Transverse colon (tissue), 4 donors: ENCODE results near the gene DMD. TPM values are rescaled to one million over a fixed set of nuclear protein-coding genes. Genes with fewer than 3 reads are reported as not detected.

Experiments
- DNase-seq: peaks from one replicate; pipeline ENCODE4 v3.0.0-alpha.2; 2019
- H3K27ac ChIP-seq, 4 donors: fragments of 200-600 bp; sonication (generic); 2 replicates each; pipeline ENCODE4 v1.5.1; 2016 to 2018; ENCODE audit warnings: inconsistent platforms in 4 of 4
- H3K27me3 ChIP-seq: fragments of 200-600 bp; sonication (generic); 2 replicates; pipeline ENCODE4 v1.5.1; 2017; ENCODE audit warnings: inconsistent platforms
- H3K36me3 ChIP-seq, 4 donors: fragments of 200-600 bp; sonication (generic); 2 replicates each; pipeline ENCODE4 v1.5.1; 2017 to 2019; ENCODE audit warnings: inconsistent platforms in 4 of 4
- H3K4me1 ChIP-seq, 4 donors: fragments of 200-600 bp; sonication (generic); 2 replicates each; pipeline ENCODE4 v1.5.1; 2017 to 2020; ENCODE audit warnings: inconsistent platforms in 4 of 4
- H3K4me3 ChIP-seq, 4 donors: fragments of 200-600 bp; sonication (generic); 1 replicate in 1 of 4; 2 replicates in 3 of 4; pipeline versions ENCODE4 v1.5.1 to v1.6.1; 2017 to 2019; ENCODE audit warnings: inconsistent platforms in 4 of 4
- H3K9me3 ChIP-seq, 2 donors: fragments of 200-600 bp; sonication (generic); 2 replicates each; pipeline ENCODE4 v1.5.1; 2017 to 2019; ENCODE audit warnings: inconsistent platforms in 2 of 2
- EP300 ChIP-seq: sonication (generic); formaldehyde crosslinking; IDR thresholded peaks from one replicate; pipeline ENCODE4 v1.6.1; 2017; ENCODE audit warnings: antibody characterized with exemption, low read depth
- POLR2A ChIP-seq: fragments of 450-650 bp; IDR thresholded peaks from one replicate; pipeline ENCODE4 v1.6.1; 2016; ENCODE audit warnings: antibody characterized with exemption, mild to moderate bottlenecking, moderate library complexity
- POLR2AphosphoS5 ChIP-seq, 3 donors: sonication (generic); formaldehyde crosslinking; IDR thresholded peaks; one replicate each; pipeline ENCODE4 v1.6.1; 2016; ENCODE audit warnings: antibody characterized with exemption in 3 of 3
- WGBS, 2 donors: methylation state at CpG; one replicate each; pipeline ENCODE4 v1.1.5; 2018; ENCODE audit warnings: low coverage in 1 of 2; 5-methylcytosine and 5-hydroxymethylcytosine counted together
- in situ Hi-C, 4 donors: fragments of 200-750 bp; cut with MboI; loops; one replicate each; pipeline versions ENCODE4 v1.15.0 to v1.15.1; 2017; ENCODE audit warnings: low sequenced_read_pairs in 3 of 4, low pct_ligation_motif_present in 1 of 4, low pct_unique_long_range_greater_than_20kb in 1 of 4
- intact Hi-C: fragments of 100-400 bp; cut with DNase I; formaldehyde crosslinking; loops from one replicate; pipeline ENCODE4 v1.15.1; 2023; ENCODE audit warnings: low total_unique reads
- total RNA-seq, 4 donors: library from RNA; depleted of rRNA; stranded (reverse); fragments of >200 nt; gene quantifications; one replicate each; pipeline ENCODE4 v1.1.0, GENCODE V29; 2016
- TF ChIP-seq, protein P1 (sequence below), 5 experiments: fragments of 200-600 bp in 3 of 5; fragments of 450-650 bp in 2 of 5; sonication (generic) in 3 of 5; IDR thresholded peaks; 1 replicate in 2 of 5; 2 replicates in 3 of 5; pipeline ENCODE4 v1.5.1; 2016 to 2017; ENCODE audit warnings: antibody characterized with exemption in 5 of 5, inconsistent platforms in 3 of 5, mild to moderate bottlenecking in 2 of 5, moderate library complexity in 1 of 5

DMD gene
- total RNA-seq, 4 donors from 2014 or later = 20.9 to 44.6 (median 32.5) TPM

- H3K9me3 ChIP-seq = no peaks in the 10 kb centered on the region
- H3K27ac ChIP-seq = peak overlapping the region; percentile 60 to 79 (median 66)
- 11 to 39% methylated on average over 3 to 74 of the region's 74 CpGs for WGBS, 2 donors
- intact Hi-C loops (no loop called here), in situ Hi-C loops (no loop called here)
- peak overlapping the region; percentile 18 to 77 (median 54) for H3K4me3 ChIP-seq
- TF ChIP-seq POLR2AphosphoS5 (IDR thresholded peaks at IDR 0.05) (peak in 1 of 3 donors; percentile 7), POLR2A (no peak)
- H3K27me3 ChIP-seq = no peaks in the 10 kb centered on the region
- H3K36me3 ChIP-seq = no peaks in the 10 kb centered on the region
- peaks cover 0 to 5% (median 0%) of the 10 kb centered on the region in 4 donors for H3K4me1 ChIP-seq
- DNase-seq = peak; percentile 59
These were observed 1944.9 kb downstream of the DMD start for GRCh38 chrX:31266203-31267076.

DNA sequence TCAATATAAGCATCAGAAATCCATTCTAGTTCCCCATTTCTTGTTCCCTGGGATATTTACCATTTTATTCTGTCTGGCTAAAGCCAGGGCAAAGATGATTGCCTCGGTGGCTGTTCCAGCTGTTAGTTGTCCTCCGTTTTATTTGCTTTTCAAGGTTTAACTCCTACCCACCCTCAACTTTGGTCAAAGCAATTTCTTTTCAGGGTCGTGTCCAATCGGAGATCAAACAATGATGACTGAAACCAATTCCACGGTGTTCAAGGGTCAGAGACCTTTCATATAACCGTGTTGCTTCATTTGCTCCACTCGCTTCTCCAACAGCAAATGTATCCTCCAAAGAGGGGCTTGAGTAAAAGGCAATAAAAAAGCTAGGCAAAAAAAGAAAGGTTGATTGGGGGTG lies 1946.0 kb downstream of the DMD start:
- intact Hi-C loops = no loop called here
- H3K9me3 ChIP-seq = no peaks in the 10 kb centered on the region
- peak overlapping the region in 1 of 4 donors; percentile 77 for H3K4me3 ChIP-seq
- H3K27ac ChIP-seq = no peak overlapping the region
- no peaks in the 10 kb centered on the region for H3K27me3 ChIP-seq
- TF ChIP-seq POLR2A (no peak), EP300 (no peak), POLR2AphosphoS5 (IDR thresholded peaks at IDR 0.05) (no peak)
- TF ChIP-seq, protein P1, sequence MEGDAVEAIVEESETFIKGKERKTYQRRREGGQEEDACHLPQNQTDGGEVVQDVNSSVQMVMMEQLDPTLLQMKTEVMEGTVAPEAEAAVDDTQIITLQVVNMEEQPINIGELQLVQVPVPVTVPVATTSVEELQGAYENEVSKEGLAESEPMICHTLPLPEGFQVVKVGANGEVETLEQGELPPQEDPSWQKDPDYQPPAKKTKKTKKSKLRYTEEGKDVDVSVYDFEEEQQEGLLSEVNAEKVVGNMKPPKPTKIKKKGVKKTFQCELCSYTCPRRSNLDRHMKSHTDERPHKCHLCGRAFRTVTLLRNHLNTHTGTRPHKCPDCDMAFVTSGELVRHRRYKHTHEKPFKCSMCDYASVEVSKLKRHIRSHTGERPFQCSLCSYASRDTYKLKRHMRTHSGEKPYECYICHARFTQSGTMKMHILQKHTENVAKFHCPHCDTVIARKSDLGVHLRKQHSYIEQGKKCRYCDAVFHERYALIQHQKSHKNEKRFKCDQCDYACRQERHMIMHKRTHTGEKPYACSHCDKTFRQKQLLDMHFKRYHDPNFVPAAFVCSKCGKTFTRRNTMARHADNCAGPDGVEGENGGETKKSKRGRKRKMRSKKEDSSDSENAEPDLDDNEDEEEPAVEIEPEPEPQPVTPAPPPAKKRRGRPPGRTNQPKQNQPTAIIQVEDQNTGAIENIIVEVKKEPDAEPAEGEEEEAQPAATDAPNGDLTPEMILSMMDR (IDR thresholded peaks at IDR 0.05) = no peak
- no peaks in the 10 kb centered on the region for H3K36me3 ChIP-seq
- no peak for DNase-seq
- 32 to 43% methylated on average over 5 to 7 of the region's 7 CpGs for WGBS, 2 donors
- peaks cover 0 to 5% (median 0%) of the 10 kb centered on the region in 4 donors for H3K4me1 ChIP-seq
- in situ Hi-C loops = no loop called here

DNA sequence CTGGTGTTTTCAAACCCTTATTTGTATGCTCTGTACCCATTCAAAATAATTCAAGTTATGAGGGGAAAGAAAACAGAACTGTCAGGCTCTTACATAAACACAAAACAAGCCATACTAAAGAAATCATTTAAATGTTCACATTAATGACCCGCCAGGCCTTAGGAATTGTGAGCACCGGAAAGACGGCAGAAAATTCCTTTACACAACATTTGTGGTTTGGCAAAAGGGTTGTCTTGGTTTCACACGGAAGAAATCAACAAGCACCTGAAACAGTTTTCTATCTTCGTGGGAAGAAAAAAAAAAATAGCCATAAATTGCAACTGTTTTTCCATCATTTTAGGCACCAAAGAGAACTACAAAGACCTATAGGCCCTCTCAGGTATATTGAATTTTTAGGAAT lies 1951.0 kb downstream of the DMD start:
- H3K36me3 ChIP-seq = no peaks in the 10 kb centered on the region
- intact Hi-C loops (no loop called here), in situ Hi-C loops (no loop called here)
- no peak overlapping the region for H3K4me3 ChIP-seq
- H3K27ac ChIP-seq = no peak overlapping the region
- DNase-seq = no peak
- no peaks in the 10 kb centered on the region for H3K27me3 ChIP-seq
- H3K9me3 ChIP-seq = no peaks in the 10 kb centered on the region
- TF ChIP-seq EP300 = no peak
- TF ChIP-seq, protein P1 (IDR thresholded peaks at IDR 0.05) = no peak
- TF ChIP-seq POLR2AphosphoS5 (IDR thresholded peaks at IDR 0.05) = no peak
- TF ChIP-seq POLR2A = no peak
- H3K4me1 ChIP-seq = peaks cover 0 to 3% (median 0%) of the 10 kb centered on the region in 4 donors
- 81 to 90% methylated on average over 2 to 5 of the region's 5 CpGs for WGBS, 2 donors

GRCh38 chrX:31258166-31258565 lies 1953.2 kb downstream of the DMD start:
- Histone ChIP-seq H3K4me1 (no peaks in the 10 kb centered on the region), H3K27me3 (no peaks in the 10 kb centered on the region), H3K27ac (no peak overlapping the region), H3K36me3 (no peaks in the 10 kb centered on the region), H3K9me3 (no peaks in the 10 kb centered on the region), H3K4me3 (no peak overlapping the region)
- no peak for DNase-seq
- in situ Hi-C loops = no loop called here
- WGBS, 2 donors = 60% methylated on average over 4 of the region's 4 CpGs; no CpG with 5 or more reads in 1 of the 2 donors
- intact Hi-C loops = no loop called here
- no peak for TF ChIP-seq POLR2AphosphoS5 (IDR thresholded peaks at IDR 0.05)
- TF ChIP-seq, protein P1 (IDR thresholded peaks at IDR 0.05) = no peak
- TF ChIP-seq POLR2A = no peak
- no peak for TF ChIP-seq EP300
